Ishikawa (cell line): ENCODE measurements around the gene KCNK15.

Experiments used
- CEBPB ChIP-seq: IDR thresholded peaks from 2 replicates; pipeline ENCODE4 v1.6.1; 2012
- CREB1 ChIP-seq: IDR thresholded peaks from 2 replicates; pipeline ENCODE4 v1.6.1; 2012; ENCODE audit warnings: low read depth
- EGR1 ChIP-seq: IDR thresholded peaks from 2 replicates; pipeline ENCODE4 v1.6.1; 2012
- EP300 ChIP-seq: IDR thresholded peaks from 2 replicates; pipeline ENCODE4 v1.6.1; 2012; ENCODE audit warnings: borderline replicate concordance
- NFIC ChIP-seq: IDR thresholded peaks from 2 replicates; pipeline ENCODE4 v1.6.1; 2012
- RAD21 ChIP-seq: IDR thresholded peaks from 2 replicates; pipeline ENCODE4 v1.6.1; 2012; ENCODE audit warnings: low read depth
- TAF1 ChIP-seq: IDR thresholded peaks from 2 replicates; pipeline ENCODE4 v1.6.1; 2012; ENCODE audit warnings: low read depth, mild to moderate bottlenecking
- TCF12 ChIP-seq: IDR thresholded peaks from 2 replicates; pipeline ENCODE4 v1.6.1; 2012; ENCODE audit warnings: low read depth
- YY1 ChIP-seq: IDR thresholded peaks from 2 replicates; pipeline ENCODE4 v1.6.1; 2012; ENCODE audit warnings: low read depth
- ZBTB7A ChIP-seq: IDR thresholded peaks from 2 replicates; pipeline ENCODE4 v1.6.1; 2012; ENCODE audit warnings: low read depth
- TF ChIP-seq, protein P1 (sequence below): IDR thresholded peaks from 2 replicates; pipeline ENCODE4 v1.6.1; 2012
- TF ChIP-seq, protein P2 (sequence below): IDR thresholded peaks from 2 replicates; pipeline ENCODE4 v1.6.1; 2012; ENCODE audit warnings: low read depth, mild to moderate bottlenecking

DNA sequence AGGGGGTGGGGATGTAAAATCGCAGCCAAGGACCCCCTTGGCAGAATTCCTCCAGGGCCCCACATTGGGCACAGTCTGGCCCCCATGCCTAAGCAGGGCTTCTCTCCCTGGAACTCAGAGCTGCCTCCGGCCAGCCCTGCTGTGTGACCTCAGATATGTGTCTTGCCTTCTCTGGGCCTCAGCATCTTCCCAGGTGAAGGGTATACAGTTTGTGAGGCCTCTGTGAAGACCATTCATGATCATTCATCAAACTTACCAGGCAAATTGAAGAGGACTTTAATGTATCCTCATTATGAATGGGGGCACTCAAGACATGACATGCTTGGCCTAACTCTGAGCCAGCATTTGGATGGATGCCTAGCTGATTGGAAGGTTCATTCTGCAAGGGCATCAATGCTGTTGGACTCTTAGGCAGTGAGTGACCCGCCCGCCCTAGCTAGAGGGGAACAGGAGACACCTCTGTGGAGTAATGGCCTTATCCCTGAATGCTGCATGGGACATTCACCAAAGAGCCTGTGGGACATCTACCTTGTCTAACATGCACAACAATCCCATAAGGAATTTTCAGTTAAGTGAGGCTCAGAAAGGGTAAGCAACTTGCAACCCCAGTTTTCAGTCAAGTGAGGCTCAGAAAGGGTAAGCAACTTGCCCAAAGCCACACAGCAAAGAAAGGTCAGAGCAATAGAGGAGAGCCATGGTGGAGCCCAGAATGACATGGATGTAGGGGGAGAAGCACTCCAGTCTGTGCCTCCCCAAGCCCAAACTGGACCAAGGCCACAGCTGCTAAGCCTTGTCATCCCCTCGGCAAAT lies 30.0 kb upstream of the KCNK15 start:
- TF ChIP-seq EP300 (no peak), YY1 (no peak), RAD21 (no peak), EGR1 (no peak), ZBTB7A (no peak), NFIC (no peak), CREB1 (no peak), CEBPB (no peak), TAF1 (no peak), TCF12 (no peak)
- TF ChIP-seq, protein P1, sequence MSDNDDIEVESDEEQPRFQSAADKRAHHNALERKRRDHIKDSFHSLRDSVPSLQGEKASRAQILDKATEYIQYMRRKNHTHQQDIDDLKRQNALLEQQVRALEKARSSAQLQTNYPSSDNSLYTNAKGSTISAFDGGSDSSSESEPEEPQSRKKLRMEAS = no peak
- TF ChIP-seq, protein P2, sequence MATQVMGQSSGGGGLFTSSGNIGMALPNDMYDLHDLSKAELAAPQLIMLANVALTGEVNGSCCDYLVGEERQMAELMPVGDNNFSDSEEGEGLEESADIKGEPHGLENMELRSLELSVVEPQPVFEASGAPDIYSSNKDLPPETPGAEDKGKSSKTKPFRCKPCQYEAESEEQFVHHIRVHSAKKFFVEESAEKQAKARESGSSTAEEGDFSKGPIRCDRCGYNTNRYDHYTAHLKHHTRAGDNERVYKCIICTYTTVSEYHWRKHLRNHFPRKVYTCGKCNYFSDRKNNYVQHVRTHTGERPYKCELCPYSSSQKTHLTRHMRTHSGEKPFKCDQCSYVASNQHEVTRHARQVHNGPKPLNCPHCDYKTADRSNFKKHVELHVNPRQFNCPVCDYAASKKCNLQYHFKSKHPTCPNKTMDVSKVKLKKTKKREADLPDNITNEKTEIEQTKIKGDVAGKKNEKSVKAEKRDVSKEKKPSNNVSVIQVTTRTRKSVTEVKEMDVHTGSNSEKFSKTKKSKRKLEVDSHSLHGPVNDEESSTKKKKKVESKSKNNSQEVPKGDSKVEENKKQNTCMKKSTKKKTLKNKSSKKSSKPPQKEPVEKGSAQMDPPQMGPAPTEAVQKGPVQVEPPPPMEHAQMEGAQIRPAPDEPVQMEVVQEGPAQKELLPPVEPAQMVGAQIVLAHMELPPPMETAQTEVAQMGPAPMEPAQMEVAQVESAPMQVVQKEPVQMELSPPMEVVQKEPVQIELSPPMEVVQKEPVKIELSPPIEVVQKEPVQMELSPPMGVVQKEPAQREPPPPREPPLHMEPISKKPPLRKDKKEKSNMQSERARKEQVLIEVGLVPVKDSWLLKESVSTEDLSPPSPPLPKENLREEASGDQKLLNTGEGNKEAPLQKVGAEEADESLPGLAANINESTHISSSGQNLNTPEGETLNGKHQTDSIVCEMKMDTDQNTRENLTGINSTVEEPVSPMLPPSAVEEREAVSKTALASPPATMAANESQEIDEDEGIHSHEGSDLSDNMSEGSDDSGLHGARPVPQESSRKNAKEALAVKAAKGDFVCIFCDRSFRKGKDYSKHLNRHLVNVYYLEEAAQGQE = no peak
